NCI-H748 (cell line): Measurements from ENCODE around the gene RMND5A.

Experiments
- DNase-seq: peaks from one replicate; lab custom pipeline; 2025; ENCODE audit not compliant: unreplicated experiment; lab: John Stamatoyannopoulos, UW

Gene RMND5A

DNA sequence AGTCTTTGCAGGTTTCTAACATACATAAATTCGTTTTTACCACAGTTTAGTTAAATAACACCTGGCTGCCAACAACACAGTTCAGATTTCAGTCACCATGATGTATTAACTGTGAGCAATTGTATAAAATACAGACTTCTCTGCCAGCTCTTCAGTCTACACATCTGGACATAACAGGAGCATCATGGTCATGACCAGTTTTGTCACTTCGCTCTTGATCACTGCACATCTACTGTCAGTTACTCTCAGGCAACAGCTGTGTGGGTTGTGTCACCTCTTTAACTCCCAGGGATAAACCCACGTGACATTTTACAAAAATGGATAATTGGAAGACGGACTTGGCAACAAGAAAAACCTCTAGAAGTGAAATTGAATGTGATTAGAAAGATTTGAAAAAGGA lies 40.3 kb downstream of the RMND5A start:
- no peak for DNase-seq

- peak; percentile 19 for DNase-seq
Measured at GRCh38 chr2:86764661-86765309, 44.7 kb downstream of the RMND5A start.

DNA sequence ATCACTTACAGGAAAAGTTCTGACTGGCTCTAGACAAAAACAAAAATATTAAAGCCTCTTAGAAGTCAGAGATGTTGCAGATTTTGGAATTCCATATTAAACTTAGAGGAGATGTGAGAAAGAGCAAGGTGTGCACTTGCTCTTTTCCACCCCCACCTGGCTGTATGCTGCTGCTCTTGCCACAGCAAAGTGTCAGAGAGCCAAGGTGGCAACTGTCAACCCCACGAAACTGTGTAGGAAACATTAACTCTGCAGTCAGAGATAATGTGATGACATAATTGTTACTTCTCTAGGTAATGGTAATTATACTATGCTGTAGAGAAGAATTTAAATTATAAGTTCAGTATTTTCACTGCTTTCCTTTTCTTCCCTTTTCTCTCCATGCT lies 45.2 kb downstream of the RMND5A start:
- no peak for DNase-seq

DNA sequence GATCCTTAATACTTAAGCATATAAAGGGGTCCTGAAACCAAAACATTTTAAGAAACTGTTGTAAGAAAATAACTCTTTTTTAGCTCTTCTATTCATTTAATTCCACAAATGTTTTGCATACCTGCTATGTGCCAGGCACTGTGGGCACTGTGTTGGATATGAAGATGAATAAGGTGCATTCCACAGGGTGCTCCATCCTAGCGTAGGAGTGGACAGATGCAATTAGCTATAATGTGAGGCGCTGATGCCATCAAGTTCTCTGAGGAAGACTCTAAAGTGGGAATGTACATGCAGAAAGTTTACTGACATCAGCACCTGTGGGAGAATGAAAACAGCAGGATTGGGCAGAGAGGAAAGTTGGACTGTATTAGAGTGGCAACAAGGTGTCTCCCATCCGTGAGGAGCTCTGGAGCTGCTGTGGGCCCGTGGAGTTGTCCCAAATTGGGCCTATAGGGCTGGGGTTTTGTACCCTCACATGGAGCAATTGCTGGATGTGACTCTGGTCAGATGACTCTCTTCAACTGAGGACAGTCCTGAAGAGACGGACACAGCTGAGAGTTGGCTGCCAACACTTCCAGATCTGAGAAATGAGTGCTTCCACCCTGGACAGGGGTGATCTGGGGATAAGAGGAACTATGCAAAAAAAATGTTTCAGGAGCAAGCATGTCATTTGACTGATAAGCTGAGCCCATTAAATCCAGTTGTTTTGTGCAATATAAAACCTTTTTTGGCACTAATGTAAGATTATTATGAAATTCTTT lies 48.3 kb downstream of the RMND5A start:
- DNase-seq = no peak

DNA sequence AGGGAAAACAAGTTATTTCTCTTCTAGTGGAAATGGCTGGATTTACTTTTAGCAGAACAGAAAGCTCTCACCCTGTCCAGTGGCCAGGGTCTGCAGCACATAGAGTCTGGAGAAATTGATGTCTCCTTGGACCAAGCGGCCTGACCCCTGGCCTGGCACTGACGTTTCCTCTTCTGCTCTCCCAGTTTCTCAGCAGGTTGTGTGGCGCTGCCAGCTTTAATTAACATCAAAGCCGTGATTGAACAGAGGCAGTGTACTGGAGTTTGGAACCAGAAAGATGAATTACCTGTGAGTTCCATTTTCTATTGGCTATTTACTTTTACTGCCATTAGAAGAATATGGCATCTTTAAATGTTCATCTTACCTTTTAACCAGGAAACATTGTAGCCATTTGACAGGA lies 49.7 kb downstream of the RMND5A start:
- no peak for DNase-seq

GRCh38 chr2:86770816-86771301 lies 50.8 kb downstream of the RMND5A start:
- DNase-seq = no peak

- no peak for DNase-seq
Measured at GRCh38 chr2:86772611-86773010, 52.5 kb downstream of the RMND5A start.

DNA sequence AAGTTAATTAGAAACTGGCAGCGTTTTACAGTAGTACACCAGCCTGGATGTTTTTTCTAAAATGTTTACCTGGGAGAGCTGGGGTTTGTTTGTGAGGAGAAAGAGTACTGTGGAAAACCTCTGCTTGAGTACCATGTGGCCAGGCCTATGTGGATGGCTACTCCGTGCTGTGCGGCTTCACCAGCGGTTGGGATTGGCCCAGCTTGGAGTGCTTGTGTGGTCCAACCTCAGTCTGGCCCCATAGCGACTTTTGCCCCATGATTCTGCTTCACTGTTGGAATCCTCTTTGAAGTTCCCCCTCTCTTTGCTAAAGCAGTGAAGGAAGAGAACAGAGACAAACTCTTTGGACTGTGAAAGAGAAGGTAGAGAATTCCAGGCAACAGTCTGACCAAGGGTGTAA lies 54.8 kb downstream of the RMND5A start:
- no peak for DNase-seq

- no peak for DNase-seq
Measured at GRCh38 chr2:86775338-86775737, 55.2 kb downstream of the RMND5A start.

- DNase-seq = no peak
Measured at GRCh38 chr2:86776532-86776931, 56.4 kb downstream of the RMND5A start.

GRCh38 chr2:86778957-86779356 lies 58.9 kb downstream of the RMND5A start:
- DNase-seq = no peak

- DNase-seq = no peak
Measured at GRCh38 chr2:86779971-86780370, 59.9 kb downstream of the RMND5A start.

DNA sequence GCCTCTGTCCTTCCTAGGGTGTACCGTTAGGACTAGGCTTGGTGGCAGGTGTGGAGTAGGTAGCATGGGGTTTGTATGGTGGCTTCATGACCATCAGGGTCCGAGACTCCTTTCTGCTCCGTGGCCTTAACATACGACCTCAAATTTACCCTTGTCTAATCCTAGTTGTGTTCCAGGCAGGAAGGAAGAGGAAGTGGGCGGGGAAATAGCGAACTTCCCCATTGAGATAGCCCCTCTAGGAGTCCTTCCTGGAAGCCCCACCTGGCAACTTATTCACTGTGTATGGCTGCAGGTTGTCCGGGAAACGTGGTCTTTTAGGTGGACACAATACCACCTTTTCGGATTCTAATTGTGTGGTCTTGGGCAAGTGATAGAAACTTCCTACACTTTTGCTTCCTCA lies 61.3 kb downstream of the RMND5A start:
- no peak for DNase-seq

- DNase-seq = no peak
Measured at GRCh38 chr2:86782748-86783147, 62.7 kb downstream of the RMND5A start.

- DNase-seq = no peak
Measured at GRCh38 chr2:86783615-86784339, 63.7 kb downstream of the RMND5A start.

GRCh38 chr2:86785456-86785855 lies 65.4 kb downstream of the RMND5A start:
- no peak for DNase-seq

GRCh38 chr2:86786001-86786536 lies 66.0 kb downstream of the RMND5A start:
- no peak for DNase-seq

GRCh38 chr2:86787736-86788135 lies 67.6 kb downstream of the RMND5A start:
- DNase-seq = no peak

- DNase-seq = no peak
Measured at GRCh38 chr2:86788165-86788564, 68.1 kb downstream of the RMND5A start.

- no peak for DNase-seq
Measured at GRCh38 chr2:86788881-86789686, 69.0 kb downstream of the RMND5A start.

- DNase-seq = no peak
Measured at GRCh38 chr2:86789687-86790133, 69.6 kb downstream of the RMND5A start.
